Fibroblast of the aortic adventitia (primary cell): ENCODE results near the gene DCST1. TPM values are rescaled to one million over a fixed set of nuclear protein-coding genes. Genes with fewer than 3 reads are reported as not detected.

ENCODE experiments used
- DNase-seq: peaks from one replicate; pipeline ENCODE4 v3.0.0-alpha.2; 2010; ENCODE audit warnings: low read depth
- H3K4me3 ChIP-seq: 2 replicates; pipeline ENCODE4 v1.5.1; 2011; ENCODE audit warnings: low read depth, mild to moderate bottlenecking, control low read depth, low read length, moderate library complexity
- total RNA-seq: library from RNA; depleted of rRNA; stranded (reverse); fragments of >200 nt; gene quantifications from 2 replicates; pipeline ENCODE4 v1.2.3, GENCODE V29; 2012; ENCODE audit warnings: low replicate concordance
- TF ChIP-seq, protein P1 (sequence below): IDR thresholded peaks from 2 replicates; pipeline ENCODE4 v1.5.1; 2011; ENCODE audit warnings: mild to moderate bottlenecking, low read length, control low read depth, inconsistent platforms; ENCODE audit not compliant: insufficient read depth

Gene DCST1
- total RNA-seq, 1 donor, result not detected

GRCh38 chr1:155091071-155092051 is 57.7 kb downstream of the DCST1 start:
- peak; percentile 69 for DNase-seq
- H3K4me3 ChIP-seq, result no peak overlapping the region
- TF ChIP-seq, protein P1, sequence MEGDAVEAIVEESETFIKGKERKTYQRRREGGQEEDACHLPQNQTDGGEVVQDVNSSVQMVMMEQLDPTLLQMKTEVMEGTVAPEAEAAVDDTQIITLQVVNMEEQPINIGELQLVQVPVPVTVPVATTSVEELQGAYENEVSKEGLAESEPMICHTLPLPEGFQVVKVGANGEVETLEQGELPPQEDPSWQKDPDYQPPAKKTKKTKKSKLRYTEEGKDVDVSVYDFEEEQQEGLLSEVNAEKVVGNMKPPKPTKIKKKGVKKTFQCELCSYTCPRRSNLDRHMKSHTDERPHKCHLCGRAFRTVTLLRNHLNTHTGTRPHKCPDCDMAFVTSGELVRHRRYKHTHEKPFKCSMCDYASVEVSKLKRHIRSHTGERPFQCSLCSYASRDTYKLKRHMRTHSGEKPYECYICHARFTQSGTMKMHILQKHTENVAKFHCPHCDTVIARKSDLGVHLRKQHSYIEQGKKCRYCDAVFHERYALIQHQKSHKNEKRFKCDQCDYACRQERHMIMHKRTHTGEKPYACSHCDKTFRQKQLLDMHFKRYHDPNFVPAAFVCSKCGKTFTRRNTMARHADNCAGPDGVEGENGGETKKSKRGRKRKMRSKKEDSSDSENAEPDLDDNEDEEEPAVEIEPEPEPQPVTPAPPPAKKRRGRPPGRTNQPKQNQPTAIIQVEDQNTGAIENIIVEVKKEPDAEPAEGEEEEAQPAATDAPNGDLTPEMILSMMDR, result peak; percentile 98

DNA sequence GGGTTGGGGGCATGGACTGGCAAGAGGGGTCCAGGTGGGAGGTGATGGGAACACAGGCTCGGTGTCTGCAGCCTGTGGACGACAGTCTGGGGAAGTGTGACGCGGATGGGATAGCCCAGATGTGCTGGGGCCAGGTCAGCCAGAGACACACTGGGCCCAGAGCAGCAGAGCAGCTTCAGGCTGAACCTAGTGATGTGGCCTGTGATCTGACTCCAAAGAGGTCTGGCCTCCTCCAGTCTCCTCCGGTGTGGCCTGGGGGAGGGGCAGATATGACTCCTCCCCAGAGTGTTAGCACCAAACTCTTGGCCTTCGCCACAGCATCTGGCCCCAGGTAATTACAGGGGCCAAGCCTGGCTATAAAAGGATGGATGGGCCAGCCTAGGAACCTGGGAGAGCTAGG is 58.5 kb downstream of the DCST1 start:
- no peak for DNase-seq
- TF ChIP-seq, protein P1, result no peak
- H3K4me3 ChIP-seq, result no peak overlapping the region

DNA sequence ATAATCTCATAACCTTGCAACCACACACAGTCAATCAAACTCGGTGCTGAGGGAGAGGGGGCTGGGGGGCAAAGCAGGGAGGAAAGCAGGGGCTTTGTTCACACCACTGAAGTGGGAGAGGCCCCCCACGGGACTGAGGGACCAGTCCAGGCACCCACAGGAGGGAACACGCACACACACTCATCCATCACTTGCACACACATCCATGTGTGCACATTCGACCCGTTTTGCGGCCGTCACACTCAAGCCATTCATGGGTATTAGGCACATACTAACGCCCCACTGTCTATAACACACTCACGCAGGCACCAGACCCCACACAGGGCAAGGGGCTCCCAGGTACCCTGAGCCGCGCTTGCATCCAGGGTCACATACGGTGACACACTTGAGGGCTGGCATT is 59.0 kb downstream of the DCST1 start:
- no peak overlapping the region for H3K4me3 ChIP-seq
- TF ChIP-seq, protein P1, result no peak
- no peak for DNase-seq

DNA sequence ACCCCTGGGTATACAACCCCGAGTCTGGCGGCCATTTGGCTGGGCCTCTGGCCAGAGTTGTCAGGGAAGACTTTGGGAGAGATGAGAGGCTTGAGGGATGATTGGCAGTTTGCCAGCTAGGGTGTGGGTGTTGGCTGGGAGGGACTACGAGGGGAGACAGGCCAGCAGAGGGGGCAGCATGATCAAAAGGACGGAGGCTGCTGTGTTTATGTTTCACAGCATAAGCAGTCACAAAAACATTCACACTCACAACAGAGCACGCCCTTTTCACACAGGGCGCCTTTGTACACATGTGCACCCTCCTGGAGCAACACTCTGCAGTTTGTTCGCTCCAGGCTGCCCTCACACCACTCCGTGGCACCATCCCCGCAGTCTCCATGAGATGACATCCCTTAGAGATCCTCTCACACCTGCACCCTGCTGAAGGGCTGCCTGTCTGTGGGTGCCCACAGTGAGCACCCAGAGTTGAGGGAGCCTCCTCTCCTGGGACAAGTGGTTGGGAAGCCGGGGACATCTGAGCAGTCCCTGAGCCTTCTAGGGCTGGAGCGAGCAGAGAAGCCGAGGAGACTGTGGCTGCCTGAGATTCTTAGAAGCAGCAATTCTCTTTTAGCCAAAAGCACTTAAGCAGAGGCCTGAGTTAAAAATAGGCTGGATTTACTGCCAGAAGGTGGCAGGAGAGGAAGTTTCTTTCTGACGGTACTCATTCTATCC is 60.4 kb downstream of the DCST1 start:
- DNase-seq, result peak; percentile 69
- TF ChIP-seq, protein P1, result peak; percentile 52
- H3K4me3 ChIP-seq, result no peak overlapping the region

- no peak for DNase-seq
- TF ChIP-seq, protein P1, result no peak
Observed at GRCh38 chr1:155094622-155094948, 61.0 kb downstream of the DCST1 start.

GRCh38 chr1:155099331-155099730 is 65.7 kb downstream of the DCST1 start:
- no peak for DNase-seq
- no peak overlapping the region for H3K4me3 ChIP-seq
- TF ChIP-seq, protein P1, result no peak

More at GRCh38 chr1:155094622-155094948, 61.0 kb downstream of the DCST1 start:
- H3K4me3 ChIP-seq, result no peak overlapping the region

Other genes with a start within 250 kb of the DCST1 start
- gene KCNN3, start 163.5 kb upstream of the DCST1 start, total RNA-seq, result 0.09 and 0.25 TPM in 2 replicates
- gene PMVK, start 97.1 kb upstream of the DCST1 start, total RNA-seq, result 11.7 and 20.7 TPM in 2 replicates
- 36.2 and 122 TPM in 2 replicates for gene PBXIP1, start 77.7 kb upstream of the DCST1 start, total RNA-seq
- 7.8 and 18.0 TPM in 2 replicates for gene PYGO2, start 72.0 kb upstream of the DCST1 start, total RNA-seq
- gene SHC1, start 63.1 kb upstream of the DCST1 start, total RNA-seq, result 111 and 167 TPM in 2 replicates
- gene CKS1B, start 59.1 kb upstream of the DCST1 start, total RNA-seq, result 24.0 and 80.7 TPM in 2 replicates
- gene FLAD1, start 50.5 kb upstream of the DCST1 start, total RNA-seq, result 5.2 and 17.7 TPM in 2 replicates
- gene LENEP, start 40.2 kb upstream of the DCST1 start, total RNA-seq, result not detected in 2 replicates
- gene ZBTB7B, start 31.0 kb upstream of the DCST1 start, total RNA-seq, result 14.0 and 15.4 TPM in 2 replicates
- 0.09 TPM in 1 of 2 replicates, not detected in the other for gene DCST2, start within 50 bp of the DCST1 start, total RNA-seq
- 39.0 and 69.9 TPM in 2 replicates for gene ADAM15, start 17.5 kb downstream of the DCST1 start, total RNA-seq
- gene EFNA4, start 29.9 kb downstream of the DCST1 start, total RNA-seq, result 2.4 and 5.3 TPM in 2 replicates
- 0.90 TPM in 1 of 2 replicates, not detected in the other for gene EFNA3, start 45.0 kb downstream of the DCST1 start, total RNA-seq
- gene EFNA1, start 94.1 kb downstream of the DCST1 start, total RNA-seq, result 0.16 and 0.54 TPM in 2 replicates
- gene SLC50A1, start 102.0 kb downstream of the DCST1 start, total RNA-seq, result 25.6 and 39.3 TPM in 2 replicates
- 26.1 and 46.3 TPM in 2 replicates for gene DPM3, start 106.7 kb downstream of the DCST1 start, total RNA-seq
- gene KRTCAP2, start 139.5 kb downstream of the DCST1 start, total RNA-seq, result 29.8 and 100 TPM in 2 replicates
- 5.2 and 13.2 TPM in 2 replicates for gene TRIM46, start 140.0 kb downstream of the DCST1 start, total RNA-seq
- 29.3 and 41.1 TPM in 2 replicates for gene THBS3, start 174.1 kb downstream of the DCST1 start, total RNA-seq
- 13.7 and 26.1 TPM in 2 replicates for gene MTX1, start 174.9 kb downstream of the DCST1 start, total RNA-seq
- 9.0 and 9.3 TPM in 2 replicates for gene ENTREP3, start 221.7 kb downstream of the DCST1 start, total RNA-seq
- 12.5 and 47.6 TPM in 2 replicates for gene SCAMP3, start 228.5 kb downstream of the DCST1 start, total RNA-seq
- 29.7 and 53.7 TPM in 2 replicates for gene CLK2, start 239.7 kb downstream of the DCST1 start, total RNA-seq
- 0.08 and 1.4 TPM in 2 replicates for gene HCN3, start 243.6 kb downstream of the DCST1 start, total RNA-seq